ENCODE results near the gene CAMTA2.

The CAMTA2 gene

GRCh38 chr17:4968486-4969046, 18.9 kb downstream of the CAMTA2 start:
- no peak for DNase-seq (ENCODE audit: low read depth in 1 of 2, low spot score in 1 of 2)

DNA sequence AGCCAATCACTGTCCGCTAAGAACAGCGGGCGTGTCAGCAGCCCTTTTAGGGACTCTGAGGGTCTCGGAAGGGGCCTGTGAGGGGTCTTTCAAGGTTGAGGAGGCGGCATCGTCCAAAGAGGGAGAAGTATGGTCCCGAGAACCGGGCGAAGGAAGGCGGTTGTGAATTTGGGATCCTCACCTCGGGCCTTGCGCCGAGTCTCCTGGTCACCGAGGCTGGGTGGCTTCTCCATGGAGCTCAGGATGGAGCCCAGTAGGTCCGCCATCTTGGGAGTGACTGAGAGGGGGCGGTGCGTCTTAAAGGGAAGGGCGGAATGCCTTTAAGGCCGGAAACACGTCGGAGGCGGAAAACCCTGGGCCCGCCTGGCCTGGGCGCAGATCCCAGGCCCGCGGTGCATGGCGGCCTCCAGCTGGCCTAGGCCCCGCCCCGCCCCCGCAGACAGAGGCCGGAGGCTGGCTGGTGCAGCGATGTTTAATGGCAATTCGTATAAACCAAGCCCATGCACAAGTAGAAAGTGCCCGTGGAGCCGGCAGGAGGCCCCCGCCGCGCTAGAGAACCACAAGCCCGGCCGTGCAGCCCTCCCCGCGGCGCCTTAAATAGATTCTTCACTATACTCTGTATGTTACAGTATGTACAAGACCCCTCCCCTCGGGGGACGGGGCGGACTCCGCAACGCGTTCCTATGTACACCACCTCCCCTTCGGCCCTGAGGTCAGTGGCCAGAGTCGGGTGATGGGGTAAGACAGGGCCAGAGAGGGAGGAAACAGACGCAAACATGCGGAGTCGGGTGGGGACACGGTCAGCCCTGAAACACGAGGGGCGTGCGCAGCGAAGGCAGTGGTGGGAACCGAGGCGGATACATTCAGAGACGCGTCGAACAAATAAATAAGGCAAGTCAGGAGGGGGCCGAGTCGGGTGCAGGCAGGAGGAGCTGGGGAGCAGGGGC, 19.7 kb downstream of the CAMTA2 start, which contains the start of gene SPAG7:
SPAG7 (minus strand) TSS at position 279 of the 947 bp plus-strand sequence; CDS start at position 266, 13 bp downstream.
- DNase-seq (ENCODE audit: low read depth in 1 of 2, low spot score in 1 of 2): peak; percentile 86 to 93

DNA sequence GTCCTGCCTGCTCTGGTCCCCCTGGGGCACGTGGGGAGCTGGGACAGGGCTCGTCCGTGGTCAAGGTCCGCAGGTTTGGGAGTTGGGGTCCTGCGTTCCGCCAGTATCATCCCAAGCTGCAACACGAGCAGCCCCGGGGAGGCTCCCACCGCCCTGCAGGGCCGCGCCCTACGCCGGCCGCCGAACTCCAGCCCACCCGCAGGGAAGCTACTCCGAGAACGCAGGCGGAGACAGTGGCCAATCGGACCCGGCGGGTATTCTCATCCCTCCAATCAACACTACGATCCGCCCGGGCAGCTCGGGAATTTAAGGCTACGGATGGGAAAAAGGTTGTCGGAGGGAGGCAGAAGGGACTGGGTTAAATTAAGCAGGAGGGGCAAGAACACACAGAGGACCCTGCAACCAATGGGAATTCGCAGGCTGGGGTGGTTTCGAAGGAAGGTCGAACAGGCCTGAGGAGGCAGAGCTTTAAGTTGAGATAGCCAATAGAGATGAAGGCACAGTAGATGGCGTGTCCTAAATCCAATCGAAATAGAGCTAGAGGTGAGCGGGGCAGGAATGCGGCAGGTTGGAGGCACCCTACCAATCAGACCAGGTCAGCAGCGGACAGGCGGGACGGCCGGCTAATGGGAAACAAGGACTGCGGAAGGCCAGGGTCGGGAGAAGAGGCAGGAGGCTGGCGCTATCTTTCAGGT, 20.5 kb downstream of the CAMTA2 start:
- peak; percentile 75 to 89 for DNase-seq (ENCODE audit: low read depth in 1 of 2, low spot score in 1 of 2)

- DNase-seq (ENCODE audit: low read depth in 1 of 2, low spot score in 1 of 2): no peak
Measured at GRCh38 chr17:4965311-4965986, 22.0 kb downstream of the CAMTA2 start.

- no peak for DNase-seq (ENCODE audit: low read depth in 1 of 2, low spot score in 1 of 2)
Measured at GRCh38 chr17:4960279-4960922, 27.1 kb downstream of the CAMTA2 start.

- DNase-seq (ENCODE audit: low read depth in 1 of 2, low spot score in 1 of 2): no peak
Measured at GRCh38 chr17:4959261-4959965, 28.1 kb downstream of the CAMTA2 start.

DNA sequence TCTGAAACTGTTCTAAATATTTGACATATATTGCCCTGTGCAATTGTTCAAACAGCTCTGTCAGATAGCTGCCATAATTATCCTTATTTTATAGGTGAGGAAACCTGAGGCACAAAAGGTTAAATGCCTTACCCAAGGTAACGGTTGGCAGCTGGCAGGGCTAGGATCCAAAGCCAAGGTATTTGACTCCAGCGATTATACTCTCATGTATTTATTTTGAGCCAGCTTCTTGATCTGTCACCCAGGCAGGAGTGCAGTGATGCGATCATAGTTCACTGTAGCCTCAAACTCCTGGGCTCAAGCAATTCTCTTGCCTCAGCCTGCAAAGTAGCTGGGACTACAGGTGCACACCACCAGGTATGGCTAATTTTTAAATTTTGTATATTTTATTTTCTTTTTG, 29.4 kb downstream of the CAMTA2 start:
- DNase-seq (ENCODE audit: low read depth in 1 of 2, low spot score in 1 of 2): no peak

DNA sequence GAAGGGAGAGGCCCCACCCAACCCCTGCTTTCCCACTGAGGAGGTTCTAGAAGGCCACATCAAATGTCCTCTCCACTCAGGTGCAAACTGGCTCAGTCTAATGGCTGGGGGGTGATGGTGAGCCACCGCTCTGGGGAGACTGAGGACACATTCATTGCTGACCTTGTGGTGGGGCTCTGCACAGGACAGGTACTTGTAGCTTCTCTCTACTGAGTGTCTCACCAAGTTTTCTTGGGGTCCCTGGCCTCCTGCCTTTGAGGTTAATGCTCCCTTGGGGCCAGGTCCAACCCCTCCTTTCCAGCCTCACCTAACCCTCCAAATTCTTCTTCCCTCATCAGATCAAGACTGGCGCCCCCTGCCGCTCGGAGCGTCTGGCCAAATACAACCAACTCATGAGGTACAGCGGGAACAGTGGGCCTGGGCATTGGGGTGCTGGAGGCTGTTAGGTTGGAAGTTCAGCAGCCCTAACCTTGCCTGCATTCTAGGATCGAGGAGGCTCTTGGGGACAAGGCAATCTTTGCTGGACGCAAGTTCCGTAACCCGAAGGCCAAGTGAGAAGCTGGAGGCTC, 30.9 kb downstream of the CAMTA2 start:
- no peak for DNase-seq (ENCODE audit: low read depth in 1 of 2, low spot score in 1 of 2)

DNA sequence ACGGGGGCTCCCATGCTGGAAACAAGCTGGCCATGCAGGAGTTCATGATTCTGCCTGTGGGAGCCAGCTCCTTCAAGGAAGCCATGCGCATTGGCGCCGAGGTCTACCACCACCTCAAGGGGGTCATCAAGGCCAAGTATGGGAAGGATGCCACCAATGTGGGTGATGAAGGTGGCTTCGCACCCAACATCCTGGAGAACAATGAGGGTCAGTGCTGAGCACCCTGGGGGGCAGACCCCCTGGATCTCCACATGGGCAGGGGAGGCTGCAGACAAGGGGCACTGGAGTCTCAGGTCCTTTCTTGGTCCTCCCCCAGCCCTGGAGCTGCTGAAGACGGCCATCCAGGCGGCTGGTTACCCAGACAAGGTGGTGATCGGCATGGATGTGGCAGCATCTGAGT, 32.4 kb downstream of the CAMTA2 start:
- DNase-seq (ENCODE audit: low read depth in 1 of 2, low spot score in 1 of 2): no peak

DNA sequence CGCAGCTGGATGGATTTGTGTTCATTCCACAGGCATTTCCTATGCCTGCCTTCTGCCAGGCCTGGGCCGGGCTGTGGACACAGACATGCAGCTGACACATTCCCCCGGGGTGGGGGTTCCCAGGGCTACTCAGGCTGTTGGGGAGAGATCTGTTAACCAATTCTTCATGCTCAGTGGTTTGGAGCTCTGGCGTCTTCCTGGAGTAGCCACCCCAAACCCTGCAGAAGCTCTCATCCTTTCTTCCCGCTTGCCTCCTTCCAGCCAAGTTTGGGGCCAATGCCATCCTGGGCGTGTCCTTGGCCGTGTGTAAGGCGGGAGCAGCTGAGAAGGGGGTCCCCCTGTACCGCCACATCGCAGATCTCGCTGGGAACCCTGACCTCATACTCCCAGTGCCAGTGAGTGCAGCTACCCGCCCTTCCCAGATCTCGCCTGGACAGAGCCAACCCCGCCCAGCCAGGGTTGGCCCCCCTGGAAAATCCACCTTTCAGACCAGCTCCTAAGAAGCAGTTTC, 34.0 kb downstream of the CAMTA2 start:
- no peak for DNase-seq (ENCODE audit: low read depth in 1 of 2, low spot score in 1 of 2)

DNA sequence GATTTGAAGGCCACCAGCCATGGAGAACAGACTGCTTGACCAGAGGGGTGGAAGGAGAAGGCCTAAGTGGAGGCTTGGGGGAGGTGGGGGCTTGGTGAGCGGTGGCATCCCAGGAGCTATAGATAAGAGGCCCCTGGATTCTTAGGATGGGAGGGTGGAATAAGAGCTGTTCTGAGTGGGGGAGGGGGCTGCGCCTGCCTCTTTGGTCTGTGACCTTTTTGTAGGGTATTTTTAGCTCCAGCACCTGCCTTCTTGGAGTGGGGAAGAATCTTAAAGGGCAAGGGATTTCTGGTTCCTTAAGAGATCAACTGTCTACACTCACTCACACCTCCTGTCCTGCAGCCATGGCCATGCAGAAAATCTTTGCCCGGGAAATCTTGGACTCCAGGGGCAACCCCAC, 36.0 kb downstream of the CAMTA2 start:
- DNase-seq (ENCODE audit: low read depth in 1 of 2, low spot score in 1 of 2): no peak

GRCh38 chr17:4950746-4951204, 36.7 kb downstream of the CAMTA2 start, which contains the start of gene ENO3:
ENO3 (plus strand) TSS chr17:4951119; CDS start chr17:4951830, 711 bp downstream.
- DNase-seq (ENCODE audit: low read depth in 1 of 2, low spot score in 1 of 2): no peak

GRCh38 chr17:4950075-4950745, 37.3 kb downstream of the CAMTA2 start:
- peak in 1 of 2 donors; percentile 58 for DNase-seq (ENCODE audit: low read depth in 1 of 2, low spot score in 1 of 2)

DNA sequence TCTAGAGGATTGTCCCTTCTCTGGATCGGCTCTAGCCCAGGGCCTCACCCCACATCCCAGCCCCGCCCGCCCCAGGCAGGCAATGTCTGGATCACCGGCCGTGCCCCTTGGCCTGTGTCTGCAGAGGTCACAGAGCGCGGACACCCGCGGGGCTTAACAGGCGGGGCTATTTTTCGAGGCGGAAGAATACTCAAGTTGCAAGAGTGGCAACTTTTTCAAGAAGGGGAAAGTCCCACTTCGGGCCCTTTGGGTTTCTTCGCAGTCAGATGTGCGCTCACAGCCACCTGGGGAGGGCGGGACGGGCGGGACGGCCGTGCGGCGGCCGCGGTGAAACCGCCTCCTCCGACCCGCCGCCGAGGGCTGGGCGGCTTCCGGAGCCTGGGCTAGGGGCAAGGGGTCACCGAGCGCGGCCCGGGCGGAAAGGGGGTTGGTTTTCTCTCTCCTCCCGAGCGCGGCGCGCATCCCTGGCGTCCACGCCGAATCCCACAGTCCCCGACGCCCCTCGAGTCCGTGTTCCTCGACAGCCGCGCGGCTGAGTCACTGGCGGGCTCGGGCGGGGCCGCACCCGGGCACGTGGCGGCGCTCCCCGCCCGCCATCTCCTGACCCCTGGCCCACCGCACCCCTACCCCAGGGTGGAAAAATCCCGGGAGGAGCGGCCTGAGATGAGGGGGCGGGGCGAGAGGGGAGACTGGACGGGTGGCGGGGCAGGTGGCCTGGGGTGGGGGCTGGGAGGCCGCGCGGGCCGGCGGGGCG, 38.0 kb downstream of the CAMTA2 start:
- peak; percentile 57 to 61 for DNase-seq (ENCODE audit: low read depth in 1 of 2, low spot score in 1 of 2)

- peak; percentile 47 to 59 for DNase-seq (ENCODE audit: low read depth in 1 of 2, low spot score in 1 of 2)
Measured at GRCh38 chr17:4948931-4949320, 38.5 kb downstream of the CAMTA2 start.

DNA sequence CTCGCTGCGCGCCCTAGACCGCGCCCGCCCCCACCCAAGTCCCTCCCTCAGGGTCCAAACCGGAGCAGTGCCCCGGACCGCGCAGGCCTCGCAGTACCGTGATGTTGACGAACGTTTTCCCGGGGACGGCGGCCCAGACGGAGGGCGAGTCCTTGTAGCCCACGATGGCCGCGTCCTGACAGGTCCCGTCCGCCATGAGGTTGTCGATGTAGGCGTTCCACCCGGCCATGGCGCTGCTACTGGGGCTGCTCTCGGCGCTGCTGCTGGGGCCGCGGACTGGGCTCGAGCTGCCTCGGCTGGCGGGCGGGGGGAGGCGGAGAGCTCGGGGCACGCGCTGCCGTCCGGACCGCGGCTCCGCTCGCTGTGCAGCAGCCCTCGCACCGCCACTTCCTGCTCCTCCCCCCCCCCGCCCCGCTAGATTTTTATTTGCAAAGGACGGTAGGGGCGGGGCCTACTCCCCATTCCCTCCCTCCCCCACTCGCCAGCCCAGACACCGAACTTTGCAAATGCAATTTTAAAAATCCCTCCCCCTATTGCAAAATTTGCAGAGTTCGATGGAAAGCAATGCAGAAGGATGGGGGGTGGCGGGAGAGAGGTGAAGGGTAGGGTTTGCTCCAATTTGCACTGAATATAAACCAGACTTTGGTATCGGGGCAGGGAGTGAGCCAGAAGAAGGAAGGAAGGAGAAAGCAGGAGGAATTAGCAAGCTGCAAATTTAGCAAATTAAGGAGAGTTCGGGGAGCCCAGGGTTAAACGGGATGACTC, 39.1 kb downstream of the CAMTA2 start, which contains the start of gene PFN1:
PFN1 (minus strand) TSS at position 365 of the 765 bp plus-strand sequence; CDS start at position 229, 136 bp downstream.
- peak; percentile 83 to 85 for DNase-seq (ENCODE audit: low read depth in 1 of 2, low spot score in 1 of 2)
